MM.1S (cell line): ENCODE measurements around the gene OMG.

Experiments
- CTCF ChIP-seq: fragments of 300-600 bp; sonication (generic); IDR thresholded peaks from 2 replicates; pipeline ENCODE4 v1.5.1; 2016; ENCODE audit warnings: antibody characterized with exemption, low read length, mixed read lengths
- EZH2 ChIP-seq: fragments of 300-600 bp; sonication (generic); optimal IDR thresholded peaks from 2 replicates; pipeline ENCODE3; 2017; ENCODE audit warnings: low read depth, mild to moderate bottlenecking, antibody characterized with exemption, low read length, mixed read lengths
- EZH2phosphoT487 ChIP-seq: fragments of 300-600 bp; sonication (generic); IDR thresholded peaks from 2 replicates; pipeline ENCODE4 v1.6.1; 2018; ENCODE audit warnings: antibody characterized with exemption, low read length

DNA sequence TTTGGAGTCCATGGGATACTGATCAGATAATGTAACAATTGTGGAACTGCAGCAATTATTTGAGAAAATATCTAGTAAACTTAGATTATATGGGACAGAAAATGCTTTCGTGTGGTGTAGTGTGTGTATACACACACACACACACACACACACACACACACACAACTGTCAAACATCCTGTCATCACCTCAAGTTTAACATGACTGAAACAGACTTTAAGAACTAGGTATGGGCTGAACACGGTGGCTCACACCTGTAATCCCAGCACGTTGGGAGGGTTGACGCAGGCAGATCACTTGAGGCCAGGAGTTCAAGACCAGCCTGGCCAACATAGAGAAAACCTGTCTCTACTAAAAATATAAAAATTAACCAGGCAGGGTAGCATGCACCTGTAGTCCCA, 24.9 kb upstream of the OMG start:
- TF ChIP-seq EZH2phosphoT487 (no peak), CTCF (no peak), EZH2 (no peak)
